ENCODE data around the gene TAF3. TPM values are rescaled to one million over a fixed set of nuclear protein-coding genes. Genes with fewer than 3 reads are reported as not detected.

TAF3 gene
- total RNA-seq, 1 donor from 2014 or later: 9.1 TPM

- Mint-ChIP-seq H3K9me3 (ENCODE audit: unreplicated experiment) (no peaks in the 10 kb centered on the region), H3K4me3 (ENCODE audit: unreplicated experiment) (no peak overlapping the region), H3K27ac (ENCODE audit: unreplicated experiment) (no peak overlapping the region), H3K36me3 (ENCODE audit: unreplicated experiment) (peaks cover 4% of the 10 kb centered on the region), H3K4me1 (ENCODE audit: unreplicated experiment) (peaks cover 24% of the 10 kb centered on the region), H3K27me3 (ENCODE audit: unreplicated experiment) (peaks cover 97% of the 10 kb centered on the region)
- DNase-seq (ENCODE audit: extremely low spot score, unreplicated experiment): no peak
- TF ChIP-seq CTCF (IDR thresholded peaks at IDR 0.05): no peak
Measured at GRCh38 chr10:8043569-8044306, 225.4 kb downstream of the TAF3 start.

GRCh38 chr10:8044331-8044907 lies 226.1 kb downstream of the TAF3 start:
- no peak for TF ChIP-seq CTCF (IDR thresholded peaks at IDR 0.05)
- Mint-ChIP-seq H3K36me3 (ENCODE audit: unreplicated experiment) (peaks cover 4% of the 10 kb centered on the region), H3K27me3 (ENCODE audit: unreplicated experiment) (peaks cover 96% of the 10 kb centered on the region), H3K4me1 (ENCODE audit: unreplicated experiment) (peaks cover 24% of the 10 kb centered on the region), H3K9me3 (ENCODE audit: unreplicated experiment) (no peaks in the 10 kb centered on the region), H3K4me3 (ENCODE audit: unreplicated experiment) (no peak overlapping the region), H3K27ac (ENCODE audit: unreplicated experiment) (no peak overlapping the region)
- DNase-seq (ENCODE audit: extremely low spot score, unreplicated experiment): no peak

GRCh38 chr10:8044908-8045725 lies 226.8 kb downstream of the TAF3 start:
- no peak for DNase-seq (ENCODE audit: extremely low spot score, unreplicated experiment)
- Mint-ChIP-seq H3K27me3 (ENCODE audit: unreplicated experiment) (peaks cover 91% of the 10 kb centered on the region), H3K27ac (ENCODE audit: unreplicated experiment) (no peak overlapping the region), H3K9me3 (ENCODE audit: unreplicated experiment) (no peaks in the 10 kb centered on the region), H3K4me1 (ENCODE audit: unreplicated experiment) (peaks cover 24% of the 10 kb centered on the region), H3K36me3 (ENCODE audit: unreplicated experiment) (peaks cover 4% of the 10 kb centered on the region), H3K4me3 (ENCODE audit: unreplicated experiment) (peak overlapping the region; percentile 66)
- no peak for TF ChIP-seq CTCF (IDR thresholded peaks at IDR 0.05)

- Mint-ChIP-seq H3K4me3 (ENCODE audit: unreplicated experiment) (peak overlapping the region; percentile 66), H3K36me3 (ENCODE audit: unreplicated experiment) (peaks cover 4% of the 10 kb centered on the region), H3K27ac (ENCODE audit: unreplicated experiment) (no peak overlapping the region), H3K4me1 (ENCODE audit: unreplicated experiment) (peaks cover 26% of the 10 kb centered on the region), H3K9me3 (ENCODE audit: unreplicated experiment) (no peaks in the 10 kb centered on the region), H3K27me3 (ENCODE audit: unreplicated experiment) (peaks cover 87% of the 10 kb centered on the region)
- TF ChIP-seq CTCF (IDR thresholded peaks at IDR 0.05): no peak
- DNase-seq (ENCODE audit: extremely low spot score, unreplicated experiment): no peak
Measured at GRCh38 chr10:8045726-8046494, 227.6 kb downstream of the TAF3 start.

Data from osteocyte (in vitro differentiated cells).